ENCODE data around the gene ZNF618. TPM values are rescaled to one million over a fixed set of nuclear protein-coding genes. Genes with fewer than 3 reads are reported as not detected.
"Not testable (repeated sequence)": the region's sequence is repeated elsewhere in the genome, so short reads cannot be mapped to it uniquely, and the experiment has no call there.

Gene ZNF618
- total RNA-seq, 1 donor from 2014 or later, result 3.9 TPM

GRCh38 chr9:114081441-114082016 lies 205.4 kb downstream of the ZNF618 start:
- H3K4me3 ChIP-seq (ENCODE audit: low read depth, low read length), result no peak overlapping the region
- no peak for DNase-seq (ENCODE audit: low read depth)
- no peak for TF ChIP-seq CTCF (conservative IDR thresholded peaks at IDR 0.05; ENCODE audit: low read depth, low read length)

- TF ChIP-seq CTCF (conservative IDR thresholded peaks at IDR 0.05; ENCODE audit: low read depth, low read length), result peak; percentile 95
- DNase-seq (ENCODE audit: low read depth), result no peak
- no peak overlapping the region for H3K4me3 ChIP-seq (ENCODE audit: low read depth, low read length)
Observed at GRCh38 chr9:114082017-114082762, 206.1 kb downstream of the ZNF618 start.

GRCh38 chr9:114082763-114083412 lies 206.8 kb downstream of the ZNF618 start:
- DNase-seq (ENCODE audit: low read depth); H3K4me3 ChIP-seq (ENCODE audit: low read depth, low read length): not testable (repeated sequence)

- no peak for DNase-seq (ENCODE audit: low read depth)
- no peak overlapping the region for H3K4me3 ChIP-seq (ENCODE audit: low read depth, low read length)
- TF ChIP-seq CTCF (conservative IDR thresholded peaks at IDR 0.05; ENCODE audit: low read depth, low read length), result no peak
Observed at GRCh38 chr9:114083666-114084065, 207.6 kb downstream of the ZNF618 start.

GRCh38 chr9:114084282-114085073 lies 208.4 kb downstream of the ZNF618 start:
- no peak for TF ChIP-seq CTCF (conservative IDR thresholded peaks at IDR 0.05; ENCODE audit: low read depth, low read length)
- no peak overlapping the region for H3K4me3 ChIP-seq (ENCODE audit: low read depth, low read length)
- no peak for DNase-seq (ENCODE audit: low read depth)

GRCh38 chr9:114085387-114085789 lies 209.3 kb downstream of the ZNF618 start:
- H3K4me3 ChIP-seq (ENCODE audit: low read depth, low read length), result no peak overlapping the region
- no peak for DNase-seq (ENCODE audit: low read depth)
- no peak for TF ChIP-seq CTCF (conservative IDR thresholded peaks at IDR 0.05; ENCODE audit: low read depth, low read length)

- no peak for DNase-seq (ENCODE audit: low read depth)
- no peak for TF ChIP-seq CTCF (conservative IDR thresholded peaks at IDR 0.05; ENCODE audit: low read depth, low read length)
- H3K4me3 ChIP-seq (ENCODE audit: low read depth, low read length), result no peak overlapping the region
Observed at GRCh38 chr9:114086009-114086408, 209.9 kb downstream of the ZNF618 start.

Measured in epithelial cell of proximal tubule (primary cell).